HEK293 (cell line): ENCODE data around the gene ADK.

Experiments used
- BCL11A ChIP-seq: fragments of 450-650 bp; formaldehyde crosslinking; IDR thresholded peaks from 2 replicates; pipeline ENCODE4 v1.5.1; 2016; ENCODE audit warnings: low read depth, missing biosample characterization, missing genetic modification characterization
- CTCF ChIP-seq: fragments of 450-650 bp; formaldehyde crosslinking; IDR thresholded peaks from 2 replicates; pipeline ENCODE4 v1.5.1; 2016; ENCODE audit warnings: missing biosample characterization, missing genetic modification characterization
- ZFP41 ChIP-seq: fragments of 450-650 bp; formaldehyde crosslinking; IDR thresholded peaks from 2 replicates; pipeline ENCODE4 v1.5.1; 2016; ENCODE audit warnings: missing biosample characterization, missing genetic modification characterization, borderline replicate concordance

- no peak for TF ChIP-seq CTCF (tag by site-specific recombination)
- no peak for TF ChIP-seq ZFP41 (tag by site-specific recombination)
- TF ChIP-seq BCL11A (tag by site-specific recombination) = 0 out of 2 replicates have a peak, but pooled peaks have one; percentile 45
These were observed 264.3 kb downstream of the ADK start for GRCh38 chr10:74415146-74415839.
